HK-2 (cell line): Measurements from ENCODE around the gene C15orf62.

ENCODE experiments used
- DNase-seq: peaks from one replicate; pipeline ENCODE4 v3.0.0-alpha.2; 2018; ENCODE audit not compliant: unreplicated experiment

Gene C15orf62

DNA sequence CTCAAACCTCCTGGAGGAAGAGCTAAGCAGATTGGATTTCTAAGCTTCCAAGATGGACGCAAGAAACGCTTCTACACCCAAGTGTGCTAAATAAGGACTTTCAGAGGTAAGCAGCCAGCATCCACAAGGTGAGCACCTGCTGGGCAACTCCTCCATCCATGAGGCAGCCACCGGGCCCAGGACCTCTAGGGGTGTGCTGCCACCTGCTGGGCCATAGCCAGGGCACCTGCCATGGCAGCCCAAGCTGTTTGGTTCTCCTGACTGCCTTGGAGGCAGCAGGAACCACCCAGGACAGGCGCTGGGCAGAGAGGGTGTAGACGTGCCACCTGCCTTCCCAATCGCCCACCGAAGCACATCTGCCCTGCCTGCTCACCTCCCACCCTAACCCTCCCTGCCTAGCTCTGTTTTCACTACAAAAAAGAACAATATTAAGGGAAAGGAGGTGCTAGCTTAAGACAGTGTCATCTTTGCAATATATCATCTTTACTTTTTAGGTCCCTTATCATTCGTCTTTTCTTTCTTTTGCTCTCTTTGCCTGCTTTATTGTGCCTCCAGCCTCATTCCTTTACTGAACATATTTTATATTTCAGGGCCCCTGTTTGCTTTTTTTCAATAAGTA lies 12.9 kb downstream of the C15orf62 start:
- DNase-seq = peak; percentile 59

DNA sequence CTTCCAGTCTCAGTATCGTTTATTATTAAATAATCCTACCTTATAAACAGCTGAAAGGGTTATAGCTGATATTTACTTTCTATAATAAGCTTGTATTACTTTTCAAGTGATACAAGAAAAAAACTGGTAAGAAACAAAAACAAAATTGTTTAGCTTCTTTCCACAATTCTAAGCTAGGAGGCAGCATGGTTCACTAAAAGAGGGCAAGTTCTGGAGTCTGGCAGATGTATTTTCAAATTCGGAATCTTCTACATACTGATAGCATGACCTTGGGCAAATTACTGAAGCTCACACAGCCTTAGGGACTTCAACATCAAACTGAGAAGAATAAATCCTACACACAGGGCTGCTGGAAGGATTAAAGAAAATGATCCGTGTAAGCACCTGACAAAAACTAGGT lies 15.4 kb downstream of the C15orf62 start:
- no peak for DNase-seq

DNA sequence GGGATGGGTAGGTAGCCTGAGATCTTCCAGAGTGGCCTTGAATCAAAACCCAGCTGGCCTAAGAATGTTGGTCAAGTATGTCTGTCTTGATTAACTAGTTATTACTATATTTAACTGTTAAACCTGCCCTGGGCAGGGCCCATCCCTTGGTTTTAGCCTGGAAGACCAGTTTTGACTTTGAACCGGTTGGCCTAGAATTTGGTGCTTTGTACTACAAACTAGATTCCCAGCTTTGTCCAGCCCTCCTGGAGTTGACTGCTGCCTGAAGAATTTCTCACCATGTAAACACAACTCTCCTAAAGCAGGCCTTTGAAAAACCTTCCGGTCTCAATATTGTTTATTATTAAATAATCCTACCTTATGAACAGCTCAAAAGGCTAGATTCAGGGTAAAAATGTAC lies 16.0 kb downstream of the C15orf62 start:
- no peak for DNase-seq

DNA sequence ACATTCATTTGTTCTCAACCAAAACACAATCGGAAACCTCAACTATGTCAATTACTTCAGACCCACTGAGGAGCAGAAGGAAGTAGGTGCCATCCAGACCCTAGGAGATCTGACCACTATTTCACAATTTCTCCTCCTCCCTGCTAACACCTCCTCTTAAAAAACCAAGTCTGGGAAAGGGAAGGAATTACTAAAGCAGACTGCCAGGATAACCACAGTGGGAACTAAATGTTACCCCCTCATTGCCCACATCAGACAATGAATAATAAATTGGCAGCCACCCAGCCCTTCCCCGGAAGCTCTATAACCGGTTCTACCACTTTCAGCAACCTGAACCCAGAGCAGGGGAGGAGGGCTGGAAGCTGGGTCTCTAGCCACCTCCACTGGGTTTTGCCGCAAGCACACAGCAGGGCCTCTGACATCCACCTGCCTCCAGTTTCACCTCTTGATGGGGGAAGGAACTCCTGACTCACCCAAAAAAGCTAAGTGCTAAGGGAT lies 17.6 kb downstream of the C15orf62 start:
- peak; percentile 47 for DNase-seq

DNA sequence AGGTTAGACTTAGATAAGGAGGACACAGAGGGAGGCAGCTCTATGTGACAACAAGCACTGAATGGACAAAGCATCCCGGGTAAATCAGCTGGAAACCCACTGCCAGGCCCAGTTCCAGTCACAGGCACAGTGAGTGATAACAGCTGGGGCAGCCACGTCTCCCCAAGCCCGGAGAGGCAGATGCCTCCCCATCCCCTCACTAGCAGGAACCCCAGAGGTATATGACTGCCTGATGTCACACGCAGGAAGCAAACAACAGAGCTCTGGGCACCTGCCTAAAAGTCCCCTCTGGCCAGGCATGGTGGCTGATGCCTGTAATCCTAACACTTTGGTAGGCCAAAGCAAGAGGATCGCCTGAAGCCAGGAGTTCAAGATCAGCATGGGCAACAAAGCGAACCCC lies 18.2 kb downstream of the C15orf62 start:
- no peak for DNase-seq

DNA sequence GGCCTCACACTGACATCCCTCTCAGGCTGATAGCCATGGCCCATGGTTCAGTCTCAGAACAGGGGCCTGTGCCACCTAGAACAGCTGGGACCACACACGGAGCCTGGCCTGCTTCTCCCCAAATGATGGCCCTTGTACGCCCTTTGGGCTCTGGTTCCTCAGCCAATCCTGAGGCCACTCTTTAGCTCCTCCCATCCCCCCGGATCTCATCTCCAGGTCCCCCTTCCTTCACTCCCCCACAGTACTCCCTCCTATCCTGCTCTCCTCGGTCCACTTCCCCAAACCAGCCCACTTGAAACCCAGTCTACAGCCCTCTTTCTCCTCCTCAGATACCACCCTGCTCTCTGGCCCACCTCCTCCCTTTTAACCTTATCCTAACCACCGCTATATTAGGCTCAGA lies 19.3 kb downstream of the C15orf62 start:
- no peak for DNase-seq

DNA sequence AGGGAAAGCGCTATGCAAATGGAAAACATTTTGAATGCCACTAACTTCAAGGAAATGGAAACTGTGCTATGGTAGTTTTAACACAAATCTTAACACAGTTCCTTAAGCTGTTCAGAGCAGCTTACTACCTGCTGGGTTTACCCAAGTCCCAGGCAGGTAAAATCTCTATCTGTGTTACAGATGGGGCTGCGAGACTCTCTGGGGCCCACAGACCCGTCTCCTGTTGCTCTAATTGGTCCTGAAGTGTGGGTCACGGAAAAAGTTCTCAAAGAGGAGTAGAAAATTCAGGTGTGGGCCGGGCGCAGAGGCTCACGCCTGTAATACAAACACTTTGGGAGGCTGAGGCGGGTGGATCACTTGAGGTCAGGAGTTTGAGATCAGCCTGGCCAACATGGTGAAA lies 20.2 kb downstream of the C15orf62 start:
- no peak for DNase-seq

DNA sequence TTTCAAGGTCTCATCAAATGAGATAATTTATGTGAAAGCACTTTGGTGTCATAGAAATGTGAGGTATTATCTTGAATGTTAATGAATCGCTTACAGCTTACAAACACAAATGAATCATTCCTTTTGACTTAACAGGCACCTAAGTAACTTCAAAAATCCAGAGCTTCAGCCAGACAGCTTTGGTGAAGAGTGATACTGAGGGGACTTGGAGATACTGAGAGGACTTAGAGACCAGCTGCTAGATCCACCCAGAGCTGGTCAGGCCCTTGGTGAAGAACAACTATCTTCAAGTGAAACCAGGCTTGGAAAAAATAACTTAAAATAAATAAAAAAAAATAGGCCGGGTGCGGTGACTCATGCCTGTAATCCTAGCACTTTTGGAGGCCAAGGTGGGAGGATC lies 20.9 kb downstream of the C15orf62 start:
- no peak for DNase-seq

DNA sequence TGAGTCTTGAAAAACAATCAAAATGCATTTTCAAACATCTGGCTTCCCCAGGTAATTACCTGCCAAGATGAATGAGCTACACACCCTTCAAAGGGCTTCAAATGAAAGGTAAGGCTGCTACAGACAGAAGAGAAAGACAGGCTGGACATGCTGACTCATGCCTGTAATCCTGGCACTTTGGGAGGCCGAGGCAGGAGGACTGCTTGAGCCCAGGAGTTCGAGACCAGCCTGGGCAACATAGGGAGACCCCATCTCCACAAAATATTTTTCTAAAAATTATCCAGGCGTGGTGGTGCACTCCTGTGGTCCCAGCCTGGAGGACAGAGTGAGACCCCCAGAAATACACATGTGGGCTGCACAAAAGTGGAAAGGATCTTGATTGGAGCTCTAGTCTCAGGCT lies 22.6 kb downstream of the C15orf62 start:
- DNase-seq = no peak

DNA sequence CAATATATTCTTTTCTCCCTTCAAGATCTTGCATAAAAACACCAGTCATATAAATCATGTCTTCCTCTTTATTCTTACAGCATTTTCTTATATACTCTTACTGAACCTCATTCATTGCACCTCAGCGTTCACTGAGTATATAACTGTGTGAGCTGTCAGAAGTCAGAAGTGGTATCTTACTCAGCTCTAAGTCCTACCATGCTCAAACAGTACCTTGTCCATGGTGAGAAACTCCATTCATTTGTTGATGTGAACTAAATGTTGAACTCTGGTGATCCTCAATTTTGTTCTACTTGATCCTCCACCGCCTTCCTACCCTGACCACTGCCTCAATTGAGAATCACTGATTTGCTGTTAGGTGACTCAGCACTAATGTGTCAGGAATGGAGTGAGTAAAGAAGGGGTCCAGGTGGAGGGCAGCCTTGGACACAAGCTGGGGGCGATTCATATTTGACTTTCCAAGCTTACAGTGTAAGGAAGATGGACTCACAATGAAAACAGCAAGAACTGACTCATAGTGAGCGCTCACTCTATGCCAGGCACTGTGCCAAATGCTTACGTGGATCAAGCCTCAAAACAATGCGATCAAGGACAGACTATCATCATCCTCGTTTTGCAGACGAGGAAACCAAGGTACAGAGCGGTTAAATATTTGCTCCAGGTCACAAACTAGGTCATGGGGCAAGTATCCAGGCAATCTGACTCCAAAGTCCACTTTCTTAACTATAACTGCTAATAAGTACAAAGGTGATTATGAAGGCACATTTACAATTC lies 23.6 kb downstream of the C15orf62 start:
- DNase-seq = peak; percentile 71

DNA sequence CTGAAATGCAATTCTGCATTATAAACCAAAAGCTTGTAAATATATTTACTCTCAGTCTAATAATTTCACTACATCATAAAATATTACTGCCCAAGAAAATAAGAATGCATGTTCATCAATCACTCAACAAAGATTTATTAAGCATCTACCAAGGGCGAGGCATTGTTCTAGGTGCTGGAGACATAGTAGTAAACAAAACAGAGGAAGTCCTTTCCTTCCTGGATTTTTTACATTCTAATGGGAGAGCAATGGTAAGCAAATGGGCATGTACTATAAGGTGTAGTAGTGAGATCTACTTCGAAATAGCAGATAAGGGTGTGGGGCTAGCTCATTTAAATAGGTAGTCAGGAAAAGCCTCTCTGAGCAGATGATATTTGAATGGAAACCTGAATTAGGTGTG lies 26.3 kb downstream of the C15orf62 start:
- no peak for DNase-seq

DNA sequence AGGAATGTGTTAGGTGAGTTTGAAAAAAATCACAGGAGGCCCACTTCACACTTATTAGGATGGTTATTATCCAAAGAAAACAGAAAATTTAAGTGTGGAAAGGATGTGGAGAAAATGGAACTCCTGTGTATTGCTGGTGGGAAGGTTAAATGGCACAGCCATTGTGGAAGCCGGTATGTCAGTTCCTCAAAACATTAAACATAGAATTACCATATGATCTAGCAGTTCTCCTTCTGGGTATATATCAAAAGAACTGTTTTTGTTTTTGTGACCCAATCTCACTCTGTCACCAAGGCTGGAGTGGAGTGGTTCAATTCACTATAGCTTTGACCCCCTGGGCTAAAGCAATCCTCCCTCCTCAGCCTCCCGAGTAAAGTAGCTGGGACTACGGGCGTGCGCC lies 26.7 kb downstream of the C15orf62 start:
- no peak for DNase-seq

DNA sequence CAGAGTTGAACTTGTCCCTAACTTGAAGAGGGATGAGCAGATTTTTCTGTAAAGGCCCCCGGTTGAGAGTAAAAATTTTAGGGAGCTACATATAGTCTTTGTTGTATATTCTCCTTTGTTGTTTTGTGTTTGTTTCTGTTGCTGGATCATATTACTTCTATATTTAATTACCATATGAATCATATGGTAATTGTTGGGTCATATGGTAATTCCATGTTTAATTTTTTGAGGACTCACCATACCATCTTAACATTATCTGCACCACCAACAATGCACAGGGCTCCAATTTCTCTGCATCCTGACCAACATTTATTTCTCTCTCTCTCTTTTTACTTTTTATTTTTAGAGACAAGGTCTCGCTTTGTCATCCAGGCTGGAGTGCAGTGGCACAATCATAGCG lies 29.7 kb downstream of the C15orf62 start:
- DNase-seq = no peak

DNA sequence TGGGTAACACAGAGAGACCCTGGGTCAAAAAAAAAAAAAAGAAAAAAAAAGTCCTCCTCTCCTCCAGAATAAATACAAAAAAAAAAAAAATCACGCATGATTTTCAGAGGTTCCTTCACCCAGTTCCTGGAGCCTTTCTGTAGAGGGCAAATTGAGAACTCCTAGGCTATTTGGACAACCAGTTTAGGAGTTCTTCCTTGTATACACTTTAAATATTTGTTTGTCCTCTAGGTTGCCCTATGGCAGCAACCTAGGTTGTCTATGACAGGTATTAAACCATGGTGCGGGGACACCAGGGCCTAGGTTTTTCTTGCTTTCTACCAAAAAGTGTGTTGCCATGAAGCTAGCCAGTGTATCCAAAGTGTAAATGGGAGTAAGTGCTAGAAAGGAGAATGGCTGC lies 33.3 kb downstream of the C15orf62 start:
- DNase-seq = no peak

DNA sequence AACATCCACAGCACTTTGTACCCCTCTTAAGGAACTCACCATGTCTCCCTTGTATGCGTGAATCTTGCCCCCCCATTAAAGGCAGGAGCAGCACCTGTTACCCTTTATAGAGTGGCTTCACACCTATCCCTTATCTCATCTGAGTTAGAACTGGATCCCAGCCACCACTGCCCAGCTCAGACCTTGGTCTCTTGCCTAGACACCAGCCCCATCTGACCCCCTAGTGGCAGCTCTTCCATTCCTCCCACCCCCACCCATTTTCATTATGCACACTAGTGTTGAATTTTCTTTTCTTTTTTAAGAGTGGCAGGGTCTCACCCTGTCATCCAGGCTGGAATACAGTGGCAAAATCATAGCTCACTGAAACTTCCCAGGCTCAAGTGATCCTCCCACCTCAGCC lies 33.9 kb downstream of the C15orf62 start:
- no peak for DNase-seq

DNA sequence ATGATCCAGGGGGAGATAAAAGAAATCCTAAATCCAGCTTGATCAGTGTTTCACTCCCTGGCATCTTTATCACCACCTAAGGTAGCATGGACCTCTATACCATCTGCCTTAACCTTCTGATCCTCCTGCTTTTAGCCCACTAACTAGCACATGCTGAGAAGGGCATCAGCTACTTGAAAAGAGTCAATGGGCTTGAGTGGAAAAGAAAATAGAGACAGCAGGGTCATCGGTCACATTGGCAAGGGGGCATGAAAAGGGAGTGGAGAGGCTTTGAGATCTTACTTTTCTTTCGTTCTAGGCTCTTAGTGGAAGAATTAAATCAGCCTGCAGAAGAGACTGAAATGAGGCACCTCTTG lies 36.9 kb downstream of the C15orf62 start:
- DNase-seq = no peak

DNA sequence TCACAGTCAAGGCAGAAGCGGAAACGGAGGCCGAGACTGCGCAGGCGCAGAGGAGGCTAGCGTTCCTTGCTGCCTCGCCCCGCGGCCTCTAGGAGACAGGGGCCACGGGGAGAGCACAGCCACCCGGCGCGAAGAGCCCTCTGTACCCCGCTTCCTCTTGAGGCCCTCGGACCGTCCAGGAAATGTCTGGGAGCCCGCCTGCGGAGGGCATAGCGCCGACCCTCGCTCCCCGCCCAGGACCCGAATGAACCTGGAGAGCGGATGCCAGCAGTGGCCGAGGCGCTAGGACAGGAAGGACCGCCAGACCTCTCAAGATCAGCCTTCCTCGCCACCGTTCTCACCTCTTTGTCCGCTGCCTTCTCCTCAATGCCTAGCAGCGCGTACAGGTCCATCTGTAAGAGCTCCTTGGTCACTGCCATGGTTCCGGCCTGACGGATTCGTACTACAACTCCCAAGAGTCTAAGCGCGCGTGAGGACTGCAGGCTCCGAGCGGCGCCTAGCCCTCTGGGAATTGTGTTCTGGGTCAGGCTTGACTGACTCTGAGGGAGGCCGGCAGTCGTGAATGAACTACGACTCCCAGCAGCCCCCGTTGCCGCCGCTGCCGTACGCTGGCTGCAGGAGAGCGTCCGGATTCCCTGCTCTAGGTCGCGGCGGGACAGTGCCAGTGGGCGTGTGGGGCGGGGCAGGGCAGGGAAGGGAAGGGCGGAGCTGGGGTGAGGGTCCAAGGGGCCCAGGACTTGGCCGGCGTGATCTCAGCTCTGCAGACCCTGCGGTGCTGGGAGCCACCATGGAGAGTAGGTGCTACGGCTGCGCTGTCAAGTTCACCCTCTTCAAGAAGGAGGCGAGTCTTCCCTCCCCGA lies 37.5 kb downstream of the C15orf62 start, which contains the start of the genes DNAJC17 and ZFYVE19:
Gene DNAJC17, minus strand, starts transcription at position 446 of the 860 bp plus-strand sequence. Its CDS starts 27 bp downstream, at position 419.
Gene ZFYVE19, plus strand, starts transcription at position 62 of the 860 bp plus-strand sequence. Its CDS starts 501 bp downstream, at position 563.
- peak; percentile 89 for DNase-seq

DNA sequence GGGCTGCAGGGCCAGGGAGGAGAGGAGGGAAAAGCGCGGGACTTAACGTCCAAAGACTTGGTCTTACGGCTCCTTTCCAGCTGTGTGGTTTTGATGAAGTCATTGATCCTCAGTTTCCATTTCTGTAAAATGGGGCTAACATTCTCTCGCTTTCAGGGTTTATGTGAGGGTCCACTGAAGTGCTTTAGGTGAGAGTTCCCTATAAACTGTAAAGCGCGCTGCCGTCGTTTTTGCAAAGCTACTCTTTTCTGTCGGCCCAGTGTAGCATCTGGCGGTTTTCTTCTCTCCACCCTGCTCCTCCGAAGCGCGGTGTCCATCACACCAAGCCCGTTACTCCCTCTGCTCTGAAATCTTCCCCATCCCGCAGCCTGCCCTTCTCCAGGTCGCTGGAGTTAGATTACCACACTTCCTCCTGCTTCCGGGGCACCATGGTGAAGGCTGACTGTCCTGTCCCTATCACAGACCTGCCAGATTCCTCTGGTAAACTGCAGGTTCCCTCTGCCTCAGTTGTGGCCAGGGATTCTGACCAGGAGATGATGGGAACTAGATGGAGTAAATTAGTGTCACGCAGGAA lies 38.2 kb downstream of the C15orf62 start:
- DNase-seq = no peak

DNA sequence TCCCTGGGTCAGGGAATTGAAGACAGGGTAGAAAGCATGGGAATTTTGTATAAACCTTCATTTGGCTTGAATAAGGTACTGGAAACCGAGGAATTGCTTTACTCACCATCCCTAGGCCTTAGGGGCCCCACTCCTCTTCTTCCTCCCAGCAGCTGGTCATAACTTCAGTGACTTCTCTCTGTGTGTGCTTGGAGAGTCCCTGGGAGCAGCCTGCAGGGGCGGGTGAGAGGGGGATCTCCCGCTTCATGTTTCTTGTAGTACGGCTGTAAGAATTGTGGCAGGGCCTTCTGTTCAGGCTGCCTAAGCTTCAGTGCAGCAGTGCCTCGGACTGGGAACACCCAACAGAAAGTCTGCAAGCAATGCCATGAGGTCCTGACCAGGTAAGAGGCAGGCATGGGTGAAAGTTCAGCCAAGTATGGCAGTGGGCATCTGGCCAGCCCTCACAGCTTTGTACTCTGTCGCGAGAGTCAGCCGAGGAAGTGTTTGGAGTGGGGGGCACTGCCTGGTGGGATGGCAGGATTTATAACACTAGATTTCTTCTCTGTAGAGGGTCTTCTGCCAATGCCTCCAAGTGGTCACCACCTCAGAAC lies 39.2 kb downstream of the C15orf62 start:
- DNase-seq = no peak

DNA sequence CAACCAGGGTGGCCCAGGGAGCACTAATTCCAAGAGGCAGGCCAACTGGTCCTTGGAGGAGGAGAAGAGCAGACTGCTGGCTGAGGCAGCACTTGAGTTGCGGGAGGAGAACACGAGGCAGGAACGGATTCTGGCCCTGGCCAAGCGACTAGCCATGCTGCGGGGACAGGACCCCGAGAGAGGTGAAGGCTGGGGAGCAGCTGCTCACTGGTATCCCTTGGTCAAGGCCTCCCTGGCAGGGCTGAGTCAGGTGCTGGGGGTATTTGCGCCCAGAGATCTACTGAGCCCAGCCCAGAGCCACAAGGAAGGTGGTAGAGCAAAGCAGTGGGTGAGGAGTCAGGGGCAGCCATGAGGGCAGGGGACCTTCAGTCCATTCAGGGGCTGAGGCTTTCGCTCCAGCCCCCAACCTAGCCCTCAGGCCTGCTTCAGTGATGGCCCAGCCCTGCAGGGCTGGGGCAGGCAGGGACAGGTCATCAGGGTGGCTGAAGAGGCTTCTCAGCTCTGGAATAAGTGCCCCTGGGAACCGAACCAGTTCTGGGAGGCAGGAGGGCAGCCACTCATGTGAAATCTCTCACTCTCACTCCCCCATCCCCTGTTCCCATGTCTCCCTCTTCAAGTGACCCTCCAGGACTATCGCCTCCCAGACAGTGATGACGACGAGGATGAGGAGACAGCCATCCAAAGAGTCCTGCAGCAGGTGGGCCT lies 43.1 kb downstream of the C15orf62 start:
- DNase-seq = no peak
